Right ventricle myocardium inferior (tissue), 1 donor: ENCODE data around the gene CDK16. TPM values are rescaled to one million over a fixed set of nuclear protein-coding genes. Genes with fewer than 3 reads are reported as not detected.

Experiments used
- ATAC-seq: fragments of 200-7000 bp; cut with Tn5 transposase; one replicate; pipeline ENCODE4 v1.9.1; 2020; ENCODE audit warnings: mild to moderate bottlenecking, moderate library complexity
- DNase-seq: peaks from one replicate; pipeline ENCODE4 v3.0.0; 2021; ENCODE audit errors: missing footprints
- intact Hi-C: fragments of 100-400 bp; cut with DNase I; formaldehyde crosslinking; loops from one replicate; pipeline ENCODE4 v1.11.0; 2022
- total RNA-seq: library from RNA; stranded (reverse); fragmentation: NEBNext Ultra II Directional; extraction: Animal tissue kit (Norgen Biotek cat#: 25700); gene quantifications from one replicate; pipeline ENCODE4 v1.2.1, GENCODE V29; 2021
- donor health status: DM: no; HTN: yes; CAD: no; lungs with severe emphysema.

Gene CDK16
- total RNA-seq, 1 donor from 2014 or later = 139 TPM

GRCh38 chrX:47218920-47219815, 687 bp downstream of the CDK16 start:
- intact Hi-C loops = loop anchor here (2.0 kb wide), 1 partner anchor 14 kb away; the partner anchor contains the start of gene USP11
- peak; percentile 75 for DNase-seq
- ATAC-seq = no peak

- no peak for DNase-seq
- ATAC-seq = no peak
- intact Hi-C loops = no loop called here
These were observed 3.3 kb downstream of the CDK16 start for GRCh38 chrX:47221756-47222155.

- DNase-seq (no peak), ATAC-seq (no peak)
- intact Hi-C loops = no loop called here
These were observed 4.4 kb downstream of the CDK16 start for GRCh38 chrX:47222751-47223350.

DNA sequence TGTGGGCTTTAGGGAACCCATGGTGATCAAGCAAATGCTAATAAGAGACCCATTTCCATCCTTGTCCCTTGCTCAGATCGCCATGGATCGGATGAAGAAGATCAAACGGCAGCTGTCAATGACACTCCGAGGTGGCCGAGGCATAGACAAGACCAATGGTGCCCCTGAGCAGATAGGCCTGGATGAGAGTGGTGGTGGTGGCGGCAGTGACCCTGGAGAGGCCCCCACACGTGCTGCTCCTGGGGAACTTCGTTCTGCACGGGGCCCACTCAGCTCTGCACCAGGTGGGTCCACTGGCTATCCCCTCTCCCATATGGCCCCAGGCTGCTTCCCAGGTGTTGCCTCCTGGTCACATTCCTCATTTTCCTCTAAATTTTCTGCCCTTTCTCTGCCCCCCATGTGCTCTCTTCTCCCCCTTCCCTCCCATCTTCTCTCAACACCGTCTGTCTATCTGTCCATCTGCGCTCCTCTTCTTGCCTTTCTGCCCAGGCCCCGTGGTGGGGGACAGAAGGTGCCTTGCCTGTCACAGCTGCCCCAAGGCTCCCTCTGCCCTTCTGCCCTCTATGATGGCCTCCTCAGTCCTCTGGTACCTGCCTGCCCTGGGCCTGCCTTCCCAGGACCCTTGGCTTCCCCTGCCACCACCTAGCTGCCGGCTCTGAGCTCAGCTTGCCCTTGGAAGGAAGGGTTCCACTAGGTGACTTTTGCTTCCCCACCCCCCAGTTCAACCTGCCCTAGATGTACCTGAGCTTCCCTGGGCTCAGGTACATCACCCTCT, 5.2 kb downstream of the CDK16 start:
- ATAC-seq (no peak), DNase-seq (no peak)
- intact Hi-C loops = no loop called here

- no peak for ATAC-seq
- no peak for DNase-seq
- intact Hi-C loops = no loop called here
These were observed 5.9 kb downstream of the CDK16 start for GRCh38 chrX:47224266-47224895.

GRCh38 chrX:47224896-47225290, 6.4 kb downstream of the CDK16 start:
- ATAC-seq = no peak
- no peak for DNase-seq
- intact Hi-C loops = no loop called here

DNA sequence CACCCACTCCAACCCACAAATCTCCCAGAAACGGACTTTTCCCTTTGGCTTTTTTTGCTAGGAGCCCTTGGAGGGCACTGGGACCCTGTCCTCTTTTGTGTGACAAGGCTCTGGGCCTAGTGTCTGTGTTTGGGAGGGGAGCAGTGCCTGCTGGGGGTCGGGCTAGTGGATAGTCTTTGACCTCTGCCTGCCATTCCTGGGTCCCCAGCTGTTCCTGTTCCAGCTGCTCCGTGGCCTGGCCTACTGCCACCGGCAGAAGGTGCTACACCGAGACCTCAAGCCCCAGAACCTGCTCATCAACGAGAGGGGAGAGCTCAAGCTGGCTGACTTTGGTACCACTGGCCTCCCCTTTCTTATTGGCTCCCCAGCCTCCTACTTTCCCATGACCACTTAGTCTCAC, 7.6 kb downstream of the CDK16 start:
- intact Hi-C loops = no loop called here
- no peak for ATAC-seq
- DNase-seq = no peak

GRCh38 chrX:47226531-47227333, 8.3 kb downstream of the CDK16 start:
- DNase-seq (no peak), ATAC-seq (no peak)
- intact Hi-C loops = no loop called here

- DNase-seq (no peak), ATAC-seq (no peak)
- intact Hi-C loops = no loop called here
These were observed 8.8 kb downstream of the CDK16 start for GRCh38 chrX:47227334-47227583.

DNA sequence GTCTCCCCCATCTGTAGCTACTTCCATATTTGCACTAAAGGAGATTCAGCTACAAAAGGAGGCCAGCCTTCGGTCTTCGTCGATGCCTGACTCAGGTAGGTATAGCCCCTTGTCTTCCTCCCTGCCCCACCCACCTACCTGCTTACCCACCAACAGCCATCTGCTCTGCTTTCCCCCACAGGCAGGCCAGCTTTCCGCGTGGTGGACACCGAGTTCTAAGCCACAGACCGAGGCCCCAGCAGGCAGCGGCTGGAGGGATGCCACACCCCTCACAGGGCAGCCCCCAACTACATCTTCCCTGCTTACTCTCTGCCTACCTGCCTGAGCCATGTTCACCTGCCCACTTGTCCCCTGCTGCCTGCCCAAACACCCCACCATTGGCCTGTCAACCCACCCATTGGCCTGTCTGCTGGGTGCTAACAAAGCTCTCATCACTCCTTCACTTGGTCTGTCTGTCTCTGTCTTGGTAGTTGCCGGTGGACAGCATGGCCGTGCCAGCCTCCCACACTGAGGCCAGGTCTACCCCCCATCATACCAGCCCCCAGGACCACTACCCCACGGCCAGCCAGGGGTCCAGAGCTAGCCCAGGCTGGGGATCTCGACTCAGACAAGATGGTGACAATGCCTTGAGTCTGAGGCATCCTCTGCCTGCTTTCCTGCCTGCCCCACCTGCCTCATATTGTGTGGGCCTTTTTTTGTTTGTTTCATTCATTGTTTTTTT, 10.2 kb downstream of the CDK16 start:
- intact Hi-C loops = no loop called here
- DNase-seq = no peak
- no peak for ATAC-seq

- ATAC-seq (no peak), DNase-seq (no peak)
- intact Hi-C loops = no loop called here
These were observed 10.9 kb downstream of the CDK16 start for GRCh38 chrX:47229427-47229826.

- DNase-seq (no peak), ATAC-seq (no peak)
- intact Hi-C loops = loop anchor here (5.0 kb wide), 1 partner anchor 132 kb away; no protein-coding TSS in a partner anchor
These were observed 11.8 kb downstream of the CDK16 start for GRCh38 chrX:47230136-47230868.

GRCh38 chrX:47231167-47231566, 12.7 kb downstream of the CDK16 start:
- intact Hi-C loops = loop anchor here (5.0 kb wide), 1 partner anchor 131 kb away; no protein-coding TSS in a partner anchor
- ATAC-seq = no peak

DNA sequence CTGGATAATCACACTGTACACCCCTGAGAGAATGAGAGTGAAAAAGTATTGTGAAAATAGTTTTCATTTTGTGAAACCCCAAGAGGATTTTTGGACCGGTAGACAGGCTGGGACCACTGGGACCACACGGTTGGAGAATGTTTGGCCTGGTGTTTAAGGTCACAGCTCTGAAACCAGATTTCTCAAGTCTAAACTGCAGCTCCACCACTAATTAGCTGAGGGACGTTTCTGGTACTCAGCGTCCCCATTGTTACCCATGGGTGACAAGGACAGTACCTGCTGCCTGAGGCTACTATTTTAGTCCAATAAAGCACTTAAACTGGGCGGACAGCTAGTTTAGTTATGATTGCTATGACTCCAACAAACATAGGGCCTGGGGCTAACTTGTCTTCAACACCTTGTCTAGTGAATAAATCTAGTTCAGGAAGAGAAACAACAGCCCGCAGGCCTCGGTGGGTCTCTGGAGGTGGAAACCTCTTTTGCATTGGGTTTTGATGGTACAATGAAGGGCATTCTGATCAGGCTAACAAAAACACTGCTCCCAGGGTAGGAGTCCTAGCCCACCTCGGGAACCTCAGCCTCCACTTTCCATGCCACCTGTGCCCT, 13.8 kb downstream of the CDK16 start:
- intact Hi-C loops = loop anchor here (2.0 to 5.0 kb wide), 2 partner anchors 13 to 130 kb away; partner anchors contain the start of gene CDK16
- no peak for ATAC-seq
- no peak for DNase-seq

More at GRCh38 chrX:47231167-47231566, 12.7 kb downstream of the CDK16 start:
- no peak for DNase-seq

DNA sequence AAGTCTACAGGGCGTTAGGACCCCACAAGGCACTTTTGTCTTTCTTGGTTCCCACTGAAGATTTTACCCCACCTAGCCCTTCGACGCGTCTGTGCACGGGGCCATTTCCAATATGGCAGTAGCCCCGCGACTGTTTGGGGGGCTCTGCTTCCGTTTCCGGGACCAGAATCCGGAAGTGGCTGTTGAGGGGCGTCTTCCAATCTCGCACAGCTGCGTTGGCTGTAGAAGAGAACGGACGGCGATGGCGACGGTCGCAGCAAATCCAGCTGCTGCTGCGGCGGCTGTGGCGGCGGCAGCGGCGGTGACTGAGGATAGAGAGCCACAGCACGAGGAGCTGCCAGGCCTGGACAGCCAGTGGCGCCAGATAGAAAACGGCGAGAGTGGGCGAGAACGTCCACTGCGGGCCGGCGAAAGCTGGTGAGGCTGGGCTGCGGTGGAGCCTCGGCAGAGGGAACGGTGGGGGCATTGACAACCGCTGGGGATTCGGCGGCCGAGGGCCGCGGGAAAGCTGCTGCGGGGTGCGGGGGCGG, 14.4 kb downstream of the CDK16 start, which contains the start of gene USP11:
USP11 (plus strand) TSS at position 207 of the 530 bp plus-strand sequence; CDS start at position 242, 35 bp downstream.
- ATAC-seq = peak; percentile 30
- intact Hi-C loops = loop anchor here (2.0 to 5.0 kb wide), 2 partner anchors 14 to 129 kb away; partner anchors contain the start of gene CDK16
- DNase-seq = peak; percentile 77
